IPS-15b (cell line): ENCODE measurements around the gene PLEKHM2.
A peak's percentile ranks its signal among the peaks of the same experiment; 100 is the strongest.

ENCODE experiments used
- H3K27me3 ChIP-seq: one replicate; pipeline ENCODE4 v1.6.1; 2013; ENCODE audit warnings: low read length; ENCODE audit not compliant: control insufficient read depth, insufficient read depth
- H3K36me3 ChIP-seq: one replicate; pipeline ENCODE4 v1.6.1; 2013; ENCODE audit warnings: low read length; ENCODE audit not compliant: control insufficient read depth, insufficient read depth
- H3K4me1 ChIP-seq: one replicate; pipeline ENCODE4 v1.6.1; 2013; ENCODE audit warnings: mild to moderate bottlenecking, low read length; ENCODE audit not compliant: control insufficient read depth, insufficient read depth
- H3K4me3 ChIP-seq: one replicate; pipeline ENCODE4 v1.5.1; 2013; ENCODE audit warnings: low read depth, low read length
- H3K9ac ChIP-seq: one replicate; pipeline ENCODE4 v1.6.1; 2013; ENCODE audit warnings: low read depth, mild to moderate bottlenecking, low read length
- H3K9me3 ChIP-seq: one replicate; pipeline ENCODE4 v1.6.1; 2013; ENCODE audit warnings: mild to moderate bottlenecking, low read length; ENCODE audit not compliant: control insufficient read depth, insufficient read depth

Gene PLEKHM2

GRCh38 chr1:15750924-15751323 lies 66.8 kb downstream of the PLEKHM2 start:
- Histone ChIP-seq H3K9me3 (no peaks in the 10 kb centered on the region), H3K36me3 (no peaks in the 10 kb centered on the region), H3K4me1 (peaks cover 8% of the 10 kb centered on the region), H3K9ac (no peak overlapping the region), H3K4me3 (no peak overlapping the region), H3K27me3 (no peaks in the 10 kb centered on the region)

GRCh38 chr1:15751717-15752116 lies 67.6 kb downstream of the PLEKHM2 start:
- no peaks in the 10 kb centered on the region for H3K9me3 ChIP-seq
- H3K36me3 ChIP-seq = no peaks in the 10 kb centered on the region
- no peak overlapping the region for H3K9ac ChIP-seq
- peaks cover 13% of the 10 kb centered on the region for H3K4me1 ChIP-seq
- no peak overlapping the region for H3K4me3 ChIP-seq
- no peaks in the 10 kb centered on the region for H3K27me3 ChIP-seq

GRCh38 chr1:15753776-15754175 lies 69.7 kb downstream of the PLEKHM2 start:
- Histone ChIP-seq H3K27me3 (no peaks in the 10 kb centered on the region), H3K9me3 (no peaks in the 10 kb centered on the region), H3K36me3 (no peaks in the 10 kb centered on the region), H3K9ac (no peak overlapping the region), H3K4me3 (no peak overlapping the region), H3K4me1 (peaks cover 20% of the 10 kb centered on the region)

GRCh38 chr1:15755021-15755645 lies 71.0 kb downstream of the PLEKHM2 start:
- Histone ChIP-seq H3K9ac (no peak overlapping the region), H3K9me3 (no peaks in the 10 kb centered on the region), H3K4me3 (no peak overlapping the region), H3K4me1 (peaks cover 20% of the 10 kb centered on the region), H3K27me3 (no peaks in the 10 kb centered on the region), H3K36me3 (no peaks in the 10 kb centered on the region)

GRCh38 chr1:15755646-15756040 lies 71.5 kb downstream of the PLEKHM2 start:
- Histone ChIP-seq H3K27me3 (no peaks in the 10 kb centered on the region), H3K4me1 (peaks cover 20% of the 10 kb centered on the region), H3K9me3 (no peaks in the 10 kb centered on the region), H3K9ac (no peak overlapping the region), H3K4me3 (no peak overlapping the region), H3K36me3 (no peaks in the 10 kb centered on the region)

GRCh38 chr1:15756143-15757015 lies 72.3 kb downstream of the PLEKHM2 start:
- Histone ChIP-seq H3K4me1 (peaks cover 23% of the 10 kb centered on the region), H3K36me3 (no peaks in the 10 kb centered on the region), H3K9me3 (no peaks in the 10 kb centered on the region), H3K4me3 (no peak overlapping the region), H3K9ac (no peak overlapping the region), H3K27me3 (no peaks in the 10 kb centered on the region)

GRCh38 chr1:15757016-15757543 lies 73.0 kb downstream of the PLEKHM2 start:
- H3K9me3 ChIP-seq = no peaks in the 10 kb centered on the region
- H3K9ac ChIP-seq = no peak overlapping the region
- no peaks in the 10 kb centered on the region for H3K27me3 ChIP-seq
- peaks cover 23% of the 10 kb centered on the region for H3K4me1 ChIP-seq
- no peaks in the 10 kb centered on the region for H3K36me3 ChIP-seq
- peak overlapping the region; percentile 73 for H3K4me3 ChIP-seq

- Histone ChIP-seq H3K4me1 (peaks cover 23% of the 10 kb centered on the region), H3K36me3 (no peaks in the 10 kb centered on the region), H3K27me3 (no peaks in the 10 kb centered on the region), H3K9ac (peak overlapping the region; percentile 70), H3K9me3 (no peaks in the 10 kb centered on the region), H3K4me3 (peak overlapping the region; percentile 73)
These were observed 73.6 kb downstream of the PLEKHM2 start for GRCh38 chr1:15757575-15758342.

- Histone ChIP-seq H3K4me3 (peak within 1 kb of the TSS; percentile 73), H3K36me3 (no peaks in the 10 kb centered on the region), H3K27me3 (no peaks in the 10 kb centered on the region), H3K9me3 (no peaks in the 10 kb centered on the region), H3K9ac (peak within 1 kb of the TSS; percentile 83), H3K4me1 (peaks cover 23% of the 10 kb centered on the region)
These were observed 74.3 kb downstream of the PLEKHM2 start, which contains the start of gene FBLIM1 for GRCh38 chr1:15758343-15758931. FBLIM1 (plus strand) TSS chr1:15758795; CDS start chr1:15764984, 6,189 bp downstream.

GRCh38 chr1:15758953-15759661 lies 75.0 kb downstream of the PLEKHM2 start:
- H3K9ac ChIP-seq = peak overlapping the region; percentile 83
- H3K36me3 ChIP-seq = no peaks in the 10 kb centered on the region
- no peaks in the 10 kb centered on the region for H3K27me3 ChIP-seq
- peak overlapping the region; percentile 71 for H3K4me3 ChIP-seq
- peaks cover 23% of the 10 kb centered on the region for H3K4me1 ChIP-seq
- H3K9me3 ChIP-seq = no peaks in the 10 kb centered on the region
